BLaER1 (cell line): ENCODE measurements around the gene TRIM65.

Experiments used
- H3K27ac ChIP-seq: shearing (Covaris generic); formaldehyde crosslinking; 2 replicates; pipeline ENCODE4 v1.8.1; 2022
- H3K27me3 ChIP-seq: shearing (Covaris generic); formaldehyde crosslinking; 2 replicates; pipeline ENCODE4 v1.8.1; 2022
- H3K36me3 ChIP-seq: shearing (Covaris generic); formaldehyde crosslinking; 2 replicates; pipeline ENCODE4 v1.8.1; 2022
- H3K4me1 ChIP-seq: shearing (Covaris generic); formaldehyde crosslinking; 2 replicates; pipeline ENCODE4 v1.8.1; 2022
- H3K4me2 ChIP-seq: shearing (Covaris generic); formaldehyde crosslinking; 2 replicates; pipeline ENCODE4 v1.8.1; 2022
- H3K4me3 ChIP-seq: shearing (Covaris generic); formaldehyde crosslinking; 2 replicates; pipeline ENCODE4 v1.8.1; 2022
- H3K9ac ChIP-seq: shearing (Covaris generic); formaldehyde crosslinking; 2 replicates; pipeline ENCODE4 v1.8.1; 2022
- H3K9me3 ChIP-seq: shearing (Covaris generic); formaldehyde crosslinking; 2 replicates; pipeline ENCODE4 v1.8.1; 2022
- H4K20me1 ChIP-seq: shearing (Covaris generic); formaldehyde crosslinking; 2 replicates; pipeline ENCODE4 v1.8.1; 2022
- Cebpa-rat ChIP-seq: shearing (Covaris generic); IDR thresholded peaks from 2 replicates; pipeline ENCODE4 v1.8.1; 2022

The TRIM65 gene

GRCh38 chr17:75917917-75918445 lies 21.2 kb upstream of the TRIM65 start:
- peak overlapping the region; percentile 27 for H3K4me2 ChIP-seq
- peaks cover 34% of the 10 kb centered on the region for H3K4me1 ChIP-seq
- no peak overlapping the region for H3K4me3 ChIP-seq
- TF ChIP-seq Cebpa-rat = no peak
- no peaks in the 10 kb centered on the region for H4K20me1 ChIP-seq
- no peak overlapping the region for H3K9ac ChIP-seq
- H3K27ac ChIP-seq = peak overlapping the region; percentile 33; the same call in 1 of the 2 replicates
- H3K36me3 ChIP-seq = peaks cover 17% of the 10 kb centered on the region
- no peaks in the 10 kb centered on the region for H3K27me3 ChIP-seq
- no peaks in the 10 kb centered on the region for H3K9me3 ChIP-seq

GRCh38 chr17:75917141-75917916 lies 20.6 kb upstream of the TRIM65 start:
- H3K4me3 ChIP-seq = no peak overlapping the region
- H3K36me3 ChIP-seq = peaks cover 17% of the 10 kb centered on the region
- H4K20me1 ChIP-seq = no peaks in the 10 kb centered on the region
- peaks cover 27% of the 10 kb centered on the region for H3K4me1 ChIP-seq
- peak overlapping the region; percentile 27 for H3K4me2 ChIP-seq
- H3K27me3 ChIP-seq = no peaks in the 10 kb centered on the region
- TF ChIP-seq Cebpa-rat = no peak
- H3K27ac ChIP-seq = peak overlapping the region; percentile 33
- no peaks in the 10 kb centered on the region for H3K9me3 ChIP-seq
- no peak overlapping the region for H3K9ac ChIP-seq

- Histone ChIP-seq H3K36me3 (peaks cover 22% of the 10 kb centered on the region), H3K27ac (no peak overlapping the region), H3K9ac (no peak overlapping the region), H3K4me2 (no peak overlapping the region), H3K27me3 (no peaks in the 10 kb centered on the region), H3K9me3 (no peaks in the 10 kb centered on the region), H3K4me1 (peaks cover 38% of the 10 kb centered on the region), H3K4me3 (no peak overlapping the region), H4K20me1 (no peaks in the 10 kb centered on the region)
- TF ChIP-seq Cebpa-rat = no peak
Observed at GRCh38 chr17:75915268-75915667, 18.5 kb upstream of the TRIM65 start.

GRCh38 chr17:75914643-75915267 lies 18.0 kb upstream of the TRIM65 start:
- Histone ChIP-seq H3K27me3 (no peaks in the 10 kb centered on the region), H3K36me3 (peaks cover 21% of the 10 kb centered on the region), H3K4me1 (peaks cover 43% of the 10 kb centered on the region), H3K4me2 (no peak overlapping the region), H4K20me1 (no peaks in the 10 kb centered on the region), H3K27ac (no peak overlapping the region), H3K9ac (no peak overlapping the region), H3K4me3 (no peak overlapping the region), H3K9me3 (no peaks in the 10 kb centered on the region)
- no peak for TF ChIP-seq Cebpa-rat

- H3K4me2 ChIP-seq = no peak overlapping the region
- no peak overlapping the region for H3K4me3 ChIP-seq
- H3K27ac ChIP-seq = no peak overlapping the region
- H3K27me3 ChIP-seq = no peaks in the 10 kb centered on the region
- H3K36me3 ChIP-seq = peaks cover 16% of the 10 kb centered on the region
- no peak overlapping the region for H3K9ac ChIP-seq
- peaks cover 54% of the 10 kb centered on the region for H3K4me1 ChIP-seq
- no peak for TF ChIP-seq Cebpa-rat
- no peaks in the 10 kb centered on the region for H3K9me3 ChIP-seq
- no peaks in the 10 kb centered on the region for H4K20me1 ChIP-seq
Observed at GRCh38 chr17:75913537-75914210, 16.9 kb upstream of the TRIM65 start.

- Histone ChIP-seq H3K9ac (peak overlapping the region; percentile 63), H3K27ac (peak overlapping the region; percentile 73), H3K4me1 (peaks cover 49% of the 10 kb centered on the region)
Observed at GRCh38 chr17:75910699-75911098, 13.9 kb upstream of the TRIM65 start.

GRCh38 chr17:75909812-75910274 lies 13.1 kb upstream of the TRIM65 start:
- peak overlapping the region; percentile 63 for H3K9ac ChIP-seq
- H3K27ac ChIP-seq = peak overlapping the region; percentile 73
- peaks cover 15% of the 10 kb centered on the region for H3K36me3 ChIP-seq
- no peak overlapping the region for H3K4me3 ChIP-seq
- H3K27me3 ChIP-seq = no peaks in the 10 kb centered on the region
- no peaks in the 10 kb centered on the region for H3K9me3 ChIP-seq
- H3K4me1 ChIP-seq = peaks cover 55% of the 10 kb centered on the region
- H4K20me1 ChIP-seq = no peaks in the 10 kb centered on the region
- no peak for TF ChIP-seq Cebpa-rat
- H3K4me2 ChIP-seq = peak overlapping the region; percentile 85

More at GRCh38 chr17:75910699-75911098, 13.9 kb upstream of the TRIM65 start:
- Histone ChIP-seq H3K4me2 (peak overlapping the region; percentile 85), H4K20me1 (no peaks in the 10 kb centered on the region), H3K9me3 (no peaks in the 10 kb centered on the region), H3K27me3 (no peaks in the 10 kb centered on the region), H3K36me3 (peaks cover 16% of the 10 kb centered on the region), H3K4me3 (no peak overlapping the region)
- TF ChIP-seq Cebpa-rat = no peak

- H3K4me1 ChIP-seq = peaks cover 56% of the 10 kb centered on the region
- no peaks in the 10 kb centered on the region; the same call in 1 of the 2 replicates for H4K20me1 ChIP-seq
- peak overlapping the region; percentile 73 for H3K27ac ChIP-seq
- peaks cover 9% of the 10 kb centered on the region for H3K36me3 ChIP-seq
- no peaks in the 10 kb centered on the region for H3K27me3 ChIP-seq
- no peak overlapping the region for H3K4me3 ChIP-seq
- TF ChIP-seq Cebpa-rat = no peak
- peak overlapping the region; percentile 63; the same call in 1 of the 2 replicates for H3K9ac ChIP-seq
- no peaks in the 10 kb centered on the region for H3K9me3 ChIP-seq
- peak overlapping the region; percentile 85 for H3K4me2 ChIP-seq
Observed at GRCh38 chr17:75909051-75909811, 12.5 kb upstream of the TRIM65 start.

GRCh38 chr17:75908201-75908600 lies 11.4 kb upstream of the TRIM65 start:
- TF ChIP-seq Cebpa-rat = no peak
- H3K27ac ChIP-seq = no peak overlapping the region
- H3K4me2 ChIP-seq = no peak overlapping the region
- H3K9ac ChIP-seq = no peak overlapping the region
- no peaks in the 10 kb centered on the region for H3K9me3 ChIP-seq
- 0 out of 2 replicates have a peak, but pooled peaks cover 6% of the 10 kb centered on the region for H3K36me3 ChIP-seq
- H3K4me1 ChIP-seq = peaks cover 66% of the 10 kb centered on the region
- no peaks in the 10 kb centered on the region for H3K27me3 ChIP-seq
- H3K4me3 ChIP-seq = no peak overlapping the region
- H4K20me1 ChIP-seq = no peaks in the 10 kb centered on the region; the same call in 1 of the 2 replicates
